ENCODE data around the gene PERM1. TPM values are rescaled to one million over a fixed set of nuclear protein-coding genes. Genes with fewer than 3 reads are reported as not detected.

The PERM1 gene
- total and polyA plus RNA-seq, 2 of the 13 experiments (the other 11 are each of a cell fraction or from before 2014, with no cell fraction given): 0.04 to 0.29 TPM

DNA sequence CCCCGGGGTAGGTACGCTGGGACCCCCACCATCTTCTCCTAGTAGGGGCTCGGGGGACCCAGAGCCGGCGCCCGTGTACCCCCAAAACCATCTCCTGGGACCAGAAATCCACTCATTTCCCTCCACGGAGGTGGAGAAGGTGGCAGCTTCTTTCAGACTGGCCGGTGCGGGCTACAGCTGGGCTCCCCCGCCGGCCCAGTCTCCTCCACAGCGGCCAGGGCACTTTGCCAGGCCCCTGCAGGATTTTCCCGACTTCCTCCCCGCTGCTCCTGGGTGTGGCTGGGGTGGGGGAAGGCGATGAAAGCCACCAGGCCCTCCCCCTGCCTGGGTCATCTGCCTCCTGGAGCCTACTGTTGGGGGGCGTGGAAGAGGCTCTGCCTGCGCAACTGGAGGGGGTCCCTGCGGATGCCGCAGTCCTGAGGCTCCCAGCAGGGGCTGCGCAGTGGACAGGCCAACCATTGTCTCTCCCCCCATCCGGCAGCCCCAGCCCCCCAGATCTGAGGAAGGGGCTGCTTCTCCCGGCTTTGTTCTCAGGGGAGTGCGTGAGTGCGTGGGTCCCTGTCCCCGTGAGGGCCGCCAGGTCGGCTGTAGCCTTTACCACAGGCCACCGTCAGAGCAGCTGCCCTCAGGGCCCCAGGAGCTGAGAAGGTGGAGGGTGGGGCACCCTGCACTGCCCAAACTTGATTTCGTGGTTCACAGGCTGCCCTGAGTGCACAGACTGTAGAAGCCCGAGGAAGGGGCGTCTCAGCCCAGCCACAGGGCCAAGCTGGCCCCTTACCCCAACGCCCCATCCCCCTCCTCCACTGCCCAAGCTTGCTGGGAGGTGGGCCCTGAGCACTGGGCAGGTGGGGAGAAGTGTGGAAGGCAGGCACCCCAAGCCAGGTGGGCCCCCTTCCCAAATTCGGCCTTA, 39.4 kb upstream of the PERM1 start (continued):
- TF ChIP-seq, protein P1, sequence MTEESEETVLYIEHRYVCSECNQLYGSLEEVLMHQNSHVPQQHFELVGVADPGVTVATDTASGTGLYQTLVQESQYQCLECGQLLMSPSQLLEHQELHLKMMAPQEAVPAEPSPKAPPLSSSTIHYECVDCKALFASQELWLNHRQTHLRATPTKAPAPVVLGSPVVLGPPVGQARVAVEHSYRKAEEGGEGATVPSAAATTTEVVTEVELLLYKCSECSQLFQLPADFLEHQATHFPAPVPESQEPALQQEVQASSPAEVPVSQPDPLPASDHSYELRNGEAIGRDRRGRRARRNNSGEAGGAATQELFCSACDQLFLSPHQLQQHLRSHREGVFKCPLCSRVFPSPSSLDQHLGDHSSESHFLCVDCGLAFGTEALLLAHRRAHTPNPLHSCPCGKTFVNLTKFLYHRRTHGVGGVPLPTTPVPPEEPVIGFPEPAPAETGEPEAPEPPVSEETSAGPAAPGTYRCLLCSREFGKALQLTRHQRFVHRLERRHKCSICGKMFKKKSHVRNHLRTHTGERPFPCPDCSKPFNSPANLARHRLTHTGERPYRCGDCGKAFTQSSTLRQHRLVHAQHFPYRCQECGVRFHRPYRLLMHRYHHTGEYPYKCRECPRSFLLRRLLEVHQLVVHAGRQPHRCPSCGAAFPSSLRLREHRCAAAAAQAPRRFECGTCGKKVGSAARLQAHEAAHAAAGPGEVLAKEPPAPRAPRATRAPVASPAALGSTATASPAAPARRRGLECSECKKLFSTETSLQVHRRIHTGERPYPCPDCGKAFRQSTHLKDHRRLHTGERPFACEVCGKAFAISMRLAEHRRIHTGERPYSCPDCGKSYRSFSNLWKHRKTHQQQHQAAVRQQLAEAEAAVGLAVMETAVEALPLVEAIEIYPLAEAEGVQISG (CRISPR knock-in tag; IDR thresholded peaks at IDR 0.05): 0 out of 2 replicates have a peak, but pooled peaks have one; percentile 3
- TF ChIP-seq TRAFD1 (CRISPR knock-in tag; IDR thresholded peaks at IDR 0.05; ENCODE audit: borderline replicate concordance) (no peak), MXD1 (CRISPR knock-in tag; IDR thresholded peaks at IDR 0.05) (no peak), ELK4 (CRISPR knock-in tag; IDR thresholded peaks at IDR 0.05; ENCODE audit: borderline replicate concordance) (no peak)
